ENCODE results near the gene ACTG1.

The ACTG1 gene

GRCh38 chr17:81512562-81513371, at the start of gene ACTG1:
ACTG1 (minus strand) TSS chr17:81512799; CDS start chr17:81512354, 445 bp downstream.
- peak; percentile 94 for DNase-seq

- no peak for DNase-seq
Measured at GRCh38 chr17:81561494-81561885, 48.9 kb upstream of the ACTG1 start.

- peak; percentile 62 for DNase-seq
Measured at GRCh38 chr17:81558941-81559806, 46.6 kb upstream of the ACTG1 start.

- DNase-seq: no peak
Measured at GRCh38 chr17:81558115-81558468, 45.5 kb upstream of the ACTG1 start.

- DNase-seq: no peak
Measured at GRCh38 chr17:81557276-81558114, 44.9 kb upstream of the ACTG1 start.

GRCh38 chr17:81556863-81557262, 44.3 kb upstream of the ACTG1 start:
- no peak for DNase-seq

GRCh38 chr17:81556175-81556691, 43.6 kb upstream of the ACTG1 start:
- DNase-seq: no peak

- DNase-seq: no peak
Measured at GRCh38 chr17:81553616-81554181, 41.1 kb upstream of the ACTG1 start.

- peak; percentile 88 for DNase-seq
Measured at GRCh38 chr17:81553018-81553615, 40.5 kb upstream of the ACTG1 start.

GRCh38 chr17:81552244-81553017, 39.8 kb upstream of the ACTG1 start, which contains the start of gene FAAP100:
FAAP100 (minus strand) TSS chr17:81552353; CDS start chr17:81552330, 23 bp downstream.
- peak; percentile 96 for DNase-seq

GRCh38 chr17:81551458-81552243, 39.1 kb upstream of the ACTG1 start:
- DNase-seq: peak; percentile 62

- DNase-seq: no peak
Measured at GRCh38 chr17:81550830-81551457, 38.3 kb upstream of the ACTG1 start.

GRCh38 chr17:81550285-81550684, 37.7 kb upstream of the ACTG1 start:
- no peak for DNase-seq

GRCh38 chr17:81549826-81550225, 37.2 kb upstream of the ACTG1 start:
- DNase-seq: no peak

- no peak for DNase-seq
Measured at GRCh38 chr17:81549031-81549557, 36.5 kb upstream of the ACTG1 start.

GRCh38 chr17:81547614-81547982, 35.0 kb upstream of the ACTG1 start:
- no peak for DNase-seq

- no peak for DNase-seq
Measured at GRCh38 chr17:81546906-81547613, 34.5 kb upstream of the ACTG1 start.

- no peak for DNase-seq
Measured at GRCh38 chr17:81545160-81545949, 32.8 kb upstream of the ACTG1 start.
